Upper lobe of left lung (tissue), 4 donors: ENCODE results near the gene PPM1L.

Source experiments
- CTCF ChIP-seq, 6 experiments: fragments of 450-650 bp in 4 of 6; fragments of 200-600 bp in 2 of 6; sonication (generic) in 2 of 6; IDR thresholded peaks; one replicate each; pipeline ENCODE4 v1.5.1; 2016 to 2019; ENCODE audit warnings: antibody characterized with exemption in 6 of 6
- POLR2AphosphoS5 ChIP-seq, 2 donors: sonication (generic); formaldehyde crosslinking; IDR thresholded peaks; one replicate each; pipeline ENCODE4 v1.5.1; 2017; ENCODE audit warnings: antibody characterized with exemption in 2 of 2

GRCh38 chr3:161126495-161126894 is 370.5 kb downstream of the PPM1L start:
- TF ChIP-seq CTCF (IDR thresholded peaks at IDR 0.05) (no peak), POLR2AphosphoS5 (IDR thresholded peaks at IDR 0.05) (no peak)
